ENCODE data around the gene NFXL1. TPM values are rescaled to one million over a fixed set of nuclear protein-coding genes. Genes with fewer than 3 reads are reported as not detected.

The NFXL1 gene
- total RNA-seq, 1 donor from 2014 or later, result 10.4 TPM

GRCh38 chr4:47915378-47915777 lies 995 bp upstream of the NFXL1 start:
- H3K4me3 ChIP-seq (ENCODE audit: low read depth, low read length), result peak overlapping the region; percentile 99

GRCh38 chr4:47914926-47915237 lies 499 bp upstream of the NFXL1 start:
- DNase-seq (ENCODE audit: low read depth), result no peak
- TF ChIP-seq CTCF (conservative IDR thresholded peaks at IDR 0.05; ENCODE audit: low read depth, low read length), result no peak
- peak overlapping the region; percentile 99 for H3K4me3 ChIP-seq (ENCODE audit: low read depth, low read length)

More at GRCh38 chr4:47915378-47915777, 995 bp upstream of the NFXL1 start:
- no peak for DNase-seq (ENCODE audit: low read depth)
- no peak for TF ChIP-seq CTCF (conservative IDR thresholded peaks at IDR 0.05; ENCODE audit: low read depth, low read length)

- DNase-seq (ENCODE audit: low read depth), result no peak
- no peak for TF ChIP-seq CTCF (conservative IDR thresholded peaks at IDR 0.05; ENCODE audit: low read depth, low read length)
- peak overlapping the region; percentile 99 for H3K4me3 ChIP-seq (ENCODE audit: low read depth, low read length)
These were observed 543 bp downstream of the NFXL1 start for GRCh38 chr4:47913861-47914219.

GRCh38 chr4:47913330-47913729 lies 1.1 kb downstream of the NFXL1 start:
- no peak for DNase-seq (ENCODE audit: low read depth)

GRCh38 chr4:47907089-47907646 lies 7.2 kb downstream of the NFXL1 start:
- no peak overlapping the region for H3K4me3 ChIP-seq (ENCODE audit: low read depth, low read length)
- DNase-seq (ENCODE audit: low read depth), result no peak
- no peak for TF ChIP-seq CTCF (conservative IDR thresholded peaks at IDR 0.05; ENCODE audit: low read depth, low read length)

More at GRCh38 chr4:47913330-47913729, 1.1 kb downstream of the NFXL1 start:
- peak overlapping the region; percentile 99 for H3K4me3 ChIP-seq (ENCODE audit: low read depth, low read length)
- TF ChIP-seq CTCF (conservative IDR thresholded peaks at IDR 0.05; ENCODE audit: low read depth, low read length), result no peak

GRCh38 chr4:47899639-47900038 lies 14.7 kb downstream of the NFXL1 start:
- TF ChIP-seq CTCF (conservative IDR thresholded peaks at IDR 0.05; ENCODE audit: low read depth, low read length), result no peak
- no peak overlapping the region for H3K4me3 ChIP-seq (ENCODE audit: low read depth, low read length)
- DNase-seq (ENCODE audit: low read depth), result no peak

- no peak for TF ChIP-seq CTCF (conservative IDR thresholded peaks at IDR 0.05; ENCODE audit: low read depth, low read length)
- DNase-seq (ENCODE audit: low read depth), result no peak
- no peak overlapping the region for H3K4me3 ChIP-seq (ENCODE audit: low read depth, low read length)
These were observed 22.5 kb downstream of the NFXL1 start for GRCh38 chr4:47891928-47892327.

Measured in epithelial cell of proximal tubule (primary cell).